HCT116 (cell line): ENCODE results near the gene SLC6A18. TPM values are rescaled to one million over a fixed set of nuclear protein-coding genes. Genes with fewer than 3 reads are reported as not detected.

Source experiments
- ATAC-seq: fragments of 200-7000 bp; cut with Tn5 transposase; 2 replicates; pipeline ENCODE4 v1.9.1; 2020; ENCODE audit warnings: mild to moderate bottlenecking, moderate library complexity
- BruUV-seq: library from RNA; stranded (reverse); fragments of 400-500 nt; replicated peaks from 2 replicates; lab custom pipeline; 2021; lab: Mats Ljungman, UMichigan
- CTCF ChIA-PET: fragments of 300-600 bp; sonication (Branson Sonifier 250); formaldehyde crosslinking; loops from one replicate; lab custom pipeline; 2021; ENCODE audit warnings: antibody characterized with exemption; lab: Charles Lee
- POLR2A ChIA-PET: fragments of 300-600, 350-600 bp; sonication (Branson Sonifier 250); formaldehyde crosslinking; loops from one replicate; lab custom pipeline; 2021; ENCODE audit warnings: antibody characterized with exemption; lab: Charles Lee
- RAD21 ChIA-PET, 2 experiments: fragments of 300-600 bp; sonication (Branson Sonifier 250); formaldehyde crosslinking; loops; one replicate each; lab custom pipeline; 2023; ENCODE audit warnings: low total read pairs in 2 of 2; ENCODE audit not compliant: uncharacterized antibody in 2 of 2, unreplicated experiment in 2 of 2, low non-redundant PET in 1 of 2; lab: Charles Lee
- DNase-seq: peaks from one replicate; pipeline ENCODE4 v3.0.0-alpha.2; 2010; ENCODE audit warnings: low read depth, low spot score
- H2AFZ ChIP-seq: fragments of 200-600 bp; shearing (Covaris generic), sonication (generic); 2 replicates; pipeline ENCODE4 v1.6.1; 2017; ENCODE audit warnings: low read depth, mixed run types, mixed read lengths, antibody characterized with exemption, low read length; ENCODE audit not compliant: poor library complexity, severe bottlenecking
- H3K27ac ChIP-seq: 2 replicates; pipeline ENCODE4 v1.5.1; 2012; ENCODE audit warnings: low read depth, low read length
- H3K27me3 ChIP-seq: fragments of 200-600 bp; sonication (generic); 2 replicates; pipeline ENCODE4 v1.6.1; 2016; ENCODE audit warnings: mixed run types, low read length, mixed read lengths; ENCODE audit not compliant: insufficient read depth
- H3K36me3 ChIP-seq, 2 experiments: fragments of 200-500 bp in 1 of 2; fragments of 200-600 bp in 1 of 2; sonication (Bioruptor generic) in 1 of 2; sonication (generic) in 1 of 2; 2 replicates each; pipeline versions ENCODE4 v1.5.1 to v1.6.1; 2014 to 2016; ENCODE audit warnings: low read length in 2 of 2, inconsistent platforms in 1 of 2, mixed read lengths in 1 of 2, mixed run types in 1 of 2; ENCODE audit not compliant: insufficient read depth in 2 of 2, control insufficient read depth in 1 of 2
- H3K4me1 ChIP-seq, 2 experiments: fragments of 200-600 bp in 1 of 2; sonication (generic) in 1 of 2; 2 replicates each; pipeline versions ENCODE4 v1.5.1 to v1.6.1; 2012 to 2017; ENCODE audit warnings: low read length in 2 of 2, inconsistent platforms in 1 of 2, mild to moderate bottlenecking in 1 of 2, mixed read lengths in 1 of 2, mixed run types in 1 of 2, moderate library complexity in 1 of 2; ENCODE audit not compliant: insufficient read depth in 2 of 2, control insufficient read depth in 1 of 2
- H3K4me2 ChIP-seq: fragments of 200-600 bp; sonication (generic); 2 replicates; pipeline ENCODE4 v1.6.1; 2017; ENCODE audit warnings: mixed run types, low read length, mixed read lengths
- H3K4me3 ChIP-seq, 2 experiments: fragments of 200-600 bp in 1 of 2; sonication (generic) in 1 of 2; replicated peaks in 1 of 2; 2 replicates each; pipeline ENCODE4 v1.5.1; 2011 to 2016; ENCODE audit warnings: low read length in 2 of 2, control low read depth in 1 of 2, low read depth in 1 of 2, mild to moderate bottlenecking in 1 of 2, mixed read lengths in 1 of 2, mixed run types in 1 of 2
- H3K79me2 ChIP-seq: fragments of 200-600 bp; sonication (generic); 2 replicates; pipeline ENCODE4 v1.6.1; 2017; ENCODE audit warnings: mild to moderate bottlenecking, mixed run types, low read length, moderate library complexity, mixed read lengths; ENCODE audit not compliant: insufficient read depth
- H3K9ac ChIP-seq: fragments of 200-600 bp; sonication (generic); 2 replicates; pipeline ENCODE4 v1.6.1; 2016; ENCODE audit warnings: low read length, mixed read lengths
- H3K9me2 ChIP-seq: fragments of 200-600 bp; sonication (generic), shearing (Covaris generic); 2 replicates; pipeline ENCODE4 v1.6.1; 2017; ENCODE audit warnings: mixed run types, mild to moderate bottlenecking, moderate library complexity; ENCODE audit not compliant: insufficient read depth
- H3K9me3 ChIP-seq, 2 experiments: fragments of 200-500 bp in 1 of 2; fragments of 200-600 bp in 1 of 2; sonication (Bioruptor generic) in 1 of 2; sonication (generic) in 1 of 2; 2 replicates each; pipeline ENCODE4 v1.6.1; 2014 to 2017; ENCODE audit warnings: low read length in 2 of 2, mixed read lengths in 2 of 2, inconsistent platforms in 1 of 2, low read depth in 1 of 2, mild to moderate bottlenecking in 1 of 2, mixed run types in 1 of 2, moderate library complexity in 1 of 2; ENCODE audit not compliant: control insufficient read depth in 1 of 2, insufficient read depth in 1 of 2
- H4K20me1 ChIP-seq: fragments of 200-600 bp; sonication (generic), shearing (Covaris generic); 2 replicates; pipeline ENCODE4 v1.6.1; 2017; ENCODE audit warnings: mixed run types, mild to moderate bottlenecking, moderate library complexity; ENCODE audit not compliant: insufficient read depth
- ATF3 ChIP-seq: IDR thresholded peaks from 2 replicates; pipeline ENCODE4 v1.6.1; 2012
- CBX3 ChIP-seq: IDR thresholded peaks from 2 replicates; pipeline ENCODE4 v1.6.1; 2012; ENCODE audit warnings: low read depth
- EGR1 ChIP-seq: IDR thresholded peaks from 2 replicates; pipeline ENCODE4 v1.6.1; 2012; ENCODE audit warnings: low read depth
- ELF1 ChIP-seq: IDR thresholded peaks from 2 replicates; pipeline ENCODE4 v1.6.1; 2012; ENCODE audit warnings: low read depth, borderline replicate concordance
- EZH2 ChIP-seq: fragments of 200-600 bp; sonication (generic); IDR thresholded peaks from 2 replicates; pipeline ENCODE4 v1.6.1; 2017; ENCODE audit warnings: antibody characterized with exemption, mixed run types
- EZH2phosphoT487 ChIP-seq: fragments of 200-600 bp; IDR thresholded peaks from 2 replicates; pipeline ENCODE4 v1.6.1; 2018; ENCODE audit warnings: antibody characterized with exemption, borderline replicate concordance
- MAX ChIP-seq: IDR thresholded peaks from 2 replicates; pipeline ENCODE4 v1.6.1; 2012
- POLR2A ChIP-seq: IDR thresholded peaks from 2 replicates; pipeline ENCODE4 v1.7.0; 2011; ENCODE audit warnings: borderline replicate concordance; ENCODE audit not compliant: insufficient read depth, insufficient read length; ENCODE audit errors: extremely low read depth
- RAD21 ChIP-seq: IDR thresholded peaks from 2 replicates; pipeline ENCODE4 v1.6.1; 2012; ENCODE audit warnings: low read depth, mild to moderate bottlenecking
- SRF ChIP-seq: IDR thresholded peaks from 2 replicates; pipeline ENCODE4 v1.6.1; 2012; ENCODE audit warnings: low read depth
- ZBTB33 ChIP-seq: IDR thresholded peaks from 2 replicates; pipeline ENCODE4 v1.6.1; 2011; ENCODE audit warnings: mild to moderate bottlenecking, low read length, moderate library complexity; ENCODE audit not compliant: insufficient replicate concordance; ENCODE audit errors: extremely low read depth
- ZNF274 ChIP-seq: fragments of 200-500 bp; sonication (Bioruptor generic); IDR thresholded peaks from 2 replicates; pipeline ENCODE4 v1.6.1; 2014; ENCODE audit warnings: mild to moderate bottlenecking, low read depth, low read length, inconsistent platforms
- intact Hi-C: fragments of 100-400 bp; cut with micrococcal nuclease; formaldehyde crosslinking; loops from 2 replicates; pipeline ENCODE4 v1.10.0; 2022
- total RNA-seq: library from RNA; stranded (reverse); gene quantifications from one replicate; pipeline ENCODE4 v1.2.1, GENCODE V29; 2021; ENCODE audit not compliant: unreplicated experiment

SLC6A18 gene
- total RNA-seq, 1 experiment from 2014 or later, result not detected

- H3K9me2 ChIP-seq, result no peaks in the 10 kb centered on the region
- intact Hi-C loops, result loop anchor here (1.0 to 2.0 kb wide), 2 partner anchors 35 to 259 kb away; no protein-coding TSS in a partner anchor
- no peak for ATAC-seq
- H2AFZ ChIP-seq, result no peak overlapping the region
- CTCF ChIA-PET, result no interaction called here
- H3K27me3 ChIP-seq, result no peaks in the 10 kb centered on the region
- no peaks in the 10 kb centered on the region for H3K79me2 ChIP-seq
- H3K27ac ChIP-seq, result no peak overlapping the region
- no TSS peak for BruUV-seq
- TF ChIP-seq ATF3, result no peak
- TF ChIP-seq EGR1, result no peak
- no peak for TF ChIP-seq EZH2phosphoT487
- no peak for TF ChIP-seq ZBTB33
- TF ChIP-seq EZH2, result no peak
- no peak for TF ChIP-seq SRF
- no peak for TF ChIP-seq ELF1
- TF ChIP-seq RAD21, result no peak
- no peak for TF ChIP-seq POLR2A
- no peak for TF ChIP-seq ZNF274
- no peak for TF ChIP-seq CBX3
- TF ChIP-seq MAX, result no peak
- TF ChIP-seq, all 23 proteins: peak for 0
- RAD21 ChIA-PET, result no interaction called here
- H3K9ac ChIP-seq, result no peak overlapping the region
- H4K20me1 ChIP-seq, result no peaks in the 10 kb centered on the region
- DNase-seq, result no peak
- H3K9me3 ChIP-seq, result no peaks in the 10 kb centered on the region
- H3K4me2 ChIP-seq, result no peak overlapping the region
- POLR2A ChIA-PET, result no interaction called here
- H3K36me3 ChIP-seq, result no peaks in the 10 kb centered on the region
- H3K4me3 ChIP-seq, result no peak overlapping the region
- no peaks in the 10 kb centered on the region for H3K4me1 ChIP-seq
These were observed 15.0 kb upstream of the SLC6A18 start for GRCh38 chr5:1209896-1210776.
